ENCODE results near the gene SLC22A2.

DNA sequence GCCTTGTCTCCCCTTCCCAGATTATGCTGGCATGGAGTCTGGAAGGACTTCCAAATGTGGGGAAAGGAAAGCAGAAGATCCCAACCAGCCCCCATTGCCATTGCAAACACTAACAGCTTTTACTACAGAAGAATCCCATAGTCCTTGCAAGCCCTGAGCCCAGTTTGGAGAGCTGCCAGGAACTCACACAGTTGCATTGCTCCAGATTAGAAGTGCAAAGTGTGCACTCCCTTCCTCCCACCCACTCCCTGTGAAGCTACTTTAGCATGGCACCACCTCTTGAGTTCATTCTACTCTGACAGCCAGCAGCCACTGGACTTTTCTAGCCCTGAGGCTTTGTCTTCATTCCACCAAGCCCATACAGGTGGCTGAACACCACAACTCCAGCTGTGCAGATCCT is 67.6 kb downstream of the SLC22A2 start:
- TF ChIP-seq, protein P1, sequence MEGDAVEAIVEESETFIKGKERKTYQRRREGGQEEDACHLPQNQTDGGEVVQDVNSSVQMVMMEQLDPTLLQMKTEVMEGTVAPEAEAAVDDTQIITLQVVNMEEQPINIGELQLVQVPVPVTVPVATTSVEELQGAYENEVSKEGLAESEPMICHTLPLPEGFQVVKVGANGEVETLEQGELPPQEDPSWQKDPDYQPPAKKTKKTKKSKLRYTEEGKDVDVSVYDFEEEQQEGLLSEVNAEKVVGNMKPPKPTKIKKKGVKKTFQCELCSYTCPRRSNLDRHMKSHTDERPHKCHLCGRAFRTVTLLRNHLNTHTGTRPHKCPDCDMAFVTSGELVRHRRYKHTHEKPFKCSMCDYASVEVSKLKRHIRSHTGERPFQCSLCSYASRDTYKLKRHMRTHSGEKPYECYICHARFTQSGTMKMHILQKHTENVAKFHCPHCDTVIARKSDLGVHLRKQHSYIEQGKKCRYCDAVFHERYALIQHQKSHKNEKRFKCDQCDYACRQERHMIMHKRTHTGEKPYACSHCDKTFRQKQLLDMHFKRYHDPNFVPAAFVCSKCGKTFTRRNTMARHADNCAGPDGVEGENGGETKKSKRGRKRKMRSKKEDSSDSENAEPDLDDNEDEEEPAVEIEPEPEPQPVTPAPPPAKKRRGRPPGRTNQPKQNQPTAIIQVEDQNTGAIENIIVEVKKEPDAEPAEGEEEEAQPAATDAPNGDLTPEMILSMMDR (IDR thresholded peaks at IDR 0.05), result no peak
- TF ChIP-seq EP300 (IDR thresholded peaks at IDR 0.05; ENCODE audit: low read depth) (no peak), POLR2A (IDR thresholded peaks at IDR 0.05) (no peak), POLR2AphosphoS5 (IDR thresholded peaks at IDR 0.05) (no peak)
